Measurements from ENCODE around the gene MYL6. TPM values are rescaled to one million over a fixed set of nuclear protein-coding genes. Genes with fewer than 3 reads are reported as not detected.

Gene MYL6
- total RNA-seq, 1 experiment from 2014 or later: 932 TPM

DNA sequence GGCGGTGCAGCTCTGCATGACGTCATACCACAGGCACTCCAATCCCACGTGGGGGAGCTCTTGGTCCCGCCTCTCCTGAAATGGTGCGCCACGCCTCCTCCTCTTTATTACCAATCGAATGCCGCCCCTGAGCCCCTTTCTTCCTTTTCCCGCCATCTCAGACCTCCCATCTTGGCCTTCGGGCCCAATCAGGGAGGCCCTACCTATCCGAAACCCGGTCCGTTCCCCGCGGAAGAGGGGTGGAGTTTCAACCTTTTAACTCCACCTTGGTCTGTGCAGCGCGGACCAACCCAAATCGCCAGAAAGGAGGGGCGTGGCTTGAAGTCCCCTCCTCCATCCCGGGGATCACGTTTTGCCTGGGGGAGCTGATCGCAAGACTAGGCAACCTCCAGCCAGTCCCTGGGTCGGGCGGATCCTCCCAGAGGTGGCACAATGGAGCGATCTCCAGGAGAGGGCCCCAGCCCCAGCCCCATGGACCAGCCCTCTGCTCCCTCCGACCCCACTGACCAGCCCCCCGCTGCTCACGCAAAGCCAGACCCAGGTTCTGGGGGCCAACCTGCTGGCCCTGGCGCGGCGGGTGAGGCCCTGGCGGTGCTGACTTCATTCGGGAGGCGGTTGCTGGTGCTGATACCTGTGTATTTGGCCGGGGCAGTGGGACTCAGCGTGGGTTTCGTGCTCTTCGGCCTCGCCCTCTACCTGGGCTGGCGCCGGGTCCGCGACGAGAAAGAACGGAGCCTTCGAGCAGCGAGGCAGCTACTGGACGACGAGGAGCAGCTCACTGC lies 30.1 kb upstream of the MYL6 start, which contains the start of gene ESYT1 (continued):
- TF ChIP-seq, protein P1, sequence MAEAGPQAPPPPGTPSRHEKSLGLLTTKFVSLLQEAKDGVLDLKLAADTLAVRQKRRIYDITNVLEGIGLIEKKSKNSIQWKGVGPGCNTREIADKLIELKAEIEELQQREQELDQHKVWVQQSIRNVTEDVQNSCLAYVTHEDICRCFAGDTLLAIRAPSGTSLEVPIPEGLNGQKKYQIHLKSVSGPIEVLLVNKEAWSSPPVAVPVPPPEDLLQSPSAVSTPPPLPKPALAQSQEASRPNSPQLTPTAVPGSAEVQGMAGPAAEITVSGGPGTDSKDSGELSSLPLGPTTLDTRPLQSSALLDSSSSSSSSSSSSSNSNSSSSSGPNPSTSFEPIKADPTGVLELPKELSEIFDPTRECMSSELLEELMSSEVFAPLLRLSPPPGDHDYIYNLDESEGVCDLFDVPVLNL (CRISPR knock-in tag; IDR thresholded peaks at IDR 0.05; ENCODE audit: borderline replicate concordance, low read depth): no peak
- no peak for TF ChIP-seq ZNF121 (CRISPR knock-in tag; IDR thresholded peaks at IDR 0.05)
- TF ChIP-seq SMAD3 (CRISPR knock-in tag; IDR thresholded peaks at IDR 0.05; ENCODE audit: borderline replicate concordance): no peak
- TF ChIP-seq, protein P2, sequence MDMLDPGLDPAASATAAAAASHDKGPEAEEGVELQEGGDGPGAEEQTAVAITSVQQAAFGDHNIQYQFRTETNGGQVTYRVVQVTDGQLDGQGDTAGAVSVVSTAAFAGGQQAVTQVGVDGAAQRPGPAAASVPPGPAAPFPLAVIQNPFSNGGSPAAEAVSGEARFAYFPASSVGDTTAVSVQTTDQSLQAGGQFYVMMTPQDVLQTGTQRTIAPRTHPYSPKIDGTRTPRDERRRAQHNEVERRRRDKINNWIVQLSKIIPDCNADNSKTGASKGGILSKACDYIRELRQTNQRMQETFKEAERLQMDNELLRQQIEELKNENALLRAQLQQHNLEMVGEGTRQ (CRISPR knock-in tag; IDR thresholded peaks at IDR 0.05): peak; percentile 71
- 0 out of 2 replicates have a peak, but pooled peaks have one; percentile 13 for TF ChIP-seq ESRRA (CRISPR knock-in tag; IDR thresholded peaks at IDR 0.05; ENCODE audit: borderline replicate concordance)
- no peak for TF ChIP-seq SOX15 (CRISPR knock-in tag; IDR thresholded peaks at IDR 0.05)
- no peak for TF ChIP-seq ZNF138 (CRISPR knock-in tag; conservative IDR thresholded peaks at IDR 0.05)
- TF ChIP-seq, protein P3, sequence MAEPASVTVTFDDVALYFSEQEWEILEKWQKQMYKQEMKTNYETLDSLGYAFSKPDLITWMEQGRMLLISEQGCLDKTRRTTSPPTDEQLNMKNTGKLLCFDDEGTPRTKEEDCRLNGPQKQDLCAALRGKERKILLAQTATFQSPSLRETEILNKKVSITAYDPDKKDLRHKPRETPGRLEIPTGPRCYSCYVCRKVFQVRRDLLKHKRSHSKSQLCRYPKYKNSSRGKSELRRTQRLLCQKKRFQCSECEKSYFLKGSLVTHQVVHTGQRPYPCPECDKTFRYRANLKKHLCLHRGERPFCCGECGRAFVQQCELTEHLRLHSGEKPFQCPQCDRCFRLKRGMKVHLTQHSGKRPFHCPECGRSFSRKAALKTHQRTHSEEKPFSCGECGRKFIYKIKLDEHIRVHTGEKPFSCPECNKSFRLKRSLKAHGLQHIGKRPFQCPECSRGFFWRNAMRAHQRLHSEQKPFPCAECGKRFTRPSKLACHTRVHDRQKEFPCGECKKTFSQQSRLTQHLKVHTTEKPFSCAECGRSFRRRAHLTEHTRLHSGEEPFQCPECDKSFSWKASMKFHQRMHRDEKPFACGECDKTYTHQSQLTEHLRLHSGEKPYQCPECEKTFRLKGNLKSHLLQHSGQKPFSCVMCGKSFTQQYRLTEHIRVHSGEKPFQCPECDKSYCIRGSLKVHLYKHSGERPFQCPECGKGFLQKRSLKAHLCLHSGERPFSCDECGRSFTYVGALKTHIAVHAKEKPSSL (CRISPR knock-in tag; conservative IDR thresholded peaks at IDR 0.05): no peak
- TF ChIP-seq PRDM15 (CRISPR knock-in tag; IDR thresholded peaks at IDR 0.05): peak; percentile 51
- no peak for TF ChIP-seq TEAD4 (CRISPR knock-in tag; IDR thresholded peaks at IDR 0.05)
- 0 out of 2 replicates have a peak, but pooled peaks have one; percentile 25 for TF ChIP-seq HMGA2 (CRISPR knock-in tag; IDR thresholded peaks at IDR 0.05)
- TF ChIP-seq NR3C1 (CRISPR knock-in tag; conservative IDR thresholded peaks at IDR 0.05; ENCODE audit: low read depth): no peak
- TF ChIP-seq NR2C2 (CRISPR knock-in tag; IDR thresholded peaks at IDR 0.05): no peak
- TF ChIP-seq, protein P4, sequence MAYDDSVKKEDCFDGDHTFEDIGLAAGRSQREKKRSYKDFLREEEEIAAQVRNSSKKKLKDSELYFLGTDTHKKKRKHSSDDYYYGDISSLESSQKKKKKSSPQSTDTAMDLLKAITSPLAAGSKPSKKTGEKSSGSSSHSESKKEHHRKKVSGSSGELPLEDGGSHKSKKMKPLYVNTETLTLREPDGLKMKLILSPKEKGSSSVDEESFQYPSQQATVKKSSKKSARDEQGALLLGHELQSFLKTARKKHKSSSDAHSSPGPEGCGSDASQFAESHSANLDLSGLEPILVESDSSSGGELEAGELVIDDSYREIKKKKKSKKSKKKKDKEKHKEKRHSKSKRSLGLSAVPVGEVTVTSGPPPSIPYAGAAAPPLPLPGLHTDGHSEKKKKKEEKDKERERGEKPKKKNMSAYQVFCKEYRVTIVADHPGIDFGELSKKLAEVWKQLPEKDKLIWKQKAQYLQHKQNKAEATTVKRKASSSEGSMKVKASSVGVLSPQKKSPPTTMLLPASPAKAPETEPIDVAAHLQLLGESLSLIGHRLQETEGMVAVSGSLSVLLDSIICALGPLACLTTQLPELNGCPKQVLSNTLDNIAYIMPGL (CRISPR knock-in tag; IDR thresholded peaks at IDR 0.05): 0 out of 2 replicates have a peak, but pooled peaks have one; percentile 60
- TF ChIP-seq, protein P5, sequence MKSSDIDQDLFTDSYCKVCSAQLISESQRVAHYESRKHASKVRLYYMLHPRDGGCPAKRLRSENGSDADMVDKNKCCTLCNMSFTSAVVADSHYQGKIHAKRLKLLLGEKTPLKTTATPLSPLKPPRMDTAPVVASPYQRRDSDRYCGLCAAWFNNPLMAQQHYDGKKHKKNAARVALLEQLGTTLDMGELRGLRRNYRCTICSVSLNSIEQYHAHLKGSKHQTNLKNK (CRISPR knock-in tag; IDR thresholded peaks at IDR 0.05): no peak
- TF ChIP-seq, protein P6, sequence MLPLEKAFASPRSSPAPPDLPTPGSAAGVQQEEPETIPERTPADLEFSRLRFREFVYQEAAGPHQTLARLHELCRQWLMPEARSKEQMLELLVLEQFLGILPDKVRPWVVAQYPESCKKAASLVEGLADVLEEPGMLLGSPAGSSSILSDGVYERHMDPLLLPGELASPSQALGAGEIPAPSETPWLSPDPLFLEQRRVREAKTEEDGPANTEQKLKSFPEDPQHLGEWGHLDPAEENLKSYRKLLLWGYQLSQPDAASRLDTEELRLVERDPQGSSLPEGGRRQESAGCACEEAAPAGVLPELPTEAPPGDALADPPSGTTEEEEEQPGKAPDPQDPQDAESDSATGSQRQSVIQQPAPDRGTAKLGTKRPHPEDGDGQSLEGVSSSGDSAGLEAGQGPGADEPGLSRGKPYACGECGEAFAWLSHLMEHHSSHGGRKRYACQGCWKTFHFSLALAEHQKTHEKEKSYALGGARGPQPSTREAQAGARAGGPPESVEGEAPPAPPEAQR (CRISPR knock-in tag; IDR thresholded peaks at IDR 0.05): no peak
- no peak for TF ChIP-seq OVOL2 (CRISPR knock-in tag; IDR thresholded peaks at IDR 0.05; ENCODE audit: borderline replicate concordance)
- TF ChIP-seq, protein P7, sequence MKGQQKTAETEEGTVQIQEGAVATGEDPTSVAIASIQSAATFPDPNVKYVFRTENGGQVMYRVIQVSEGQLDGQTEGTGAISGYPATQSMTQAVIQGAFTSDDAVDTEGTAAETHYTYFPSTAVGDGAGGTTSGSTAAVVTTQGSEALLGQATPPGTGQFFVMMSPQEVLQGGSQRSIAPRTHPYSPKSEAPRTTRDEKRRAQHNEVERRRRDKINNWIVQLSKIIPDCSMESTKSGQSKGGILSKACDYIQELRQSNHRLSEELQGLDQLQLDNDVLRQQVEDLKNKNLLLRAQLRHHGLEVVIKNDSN (CRISPR knock-in tag; IDR thresholded peaks at IDR 0.05): peak; percentile 69; the same call in 1 of the 2 replicates
- TF ChIP-seq, protein P8, sequence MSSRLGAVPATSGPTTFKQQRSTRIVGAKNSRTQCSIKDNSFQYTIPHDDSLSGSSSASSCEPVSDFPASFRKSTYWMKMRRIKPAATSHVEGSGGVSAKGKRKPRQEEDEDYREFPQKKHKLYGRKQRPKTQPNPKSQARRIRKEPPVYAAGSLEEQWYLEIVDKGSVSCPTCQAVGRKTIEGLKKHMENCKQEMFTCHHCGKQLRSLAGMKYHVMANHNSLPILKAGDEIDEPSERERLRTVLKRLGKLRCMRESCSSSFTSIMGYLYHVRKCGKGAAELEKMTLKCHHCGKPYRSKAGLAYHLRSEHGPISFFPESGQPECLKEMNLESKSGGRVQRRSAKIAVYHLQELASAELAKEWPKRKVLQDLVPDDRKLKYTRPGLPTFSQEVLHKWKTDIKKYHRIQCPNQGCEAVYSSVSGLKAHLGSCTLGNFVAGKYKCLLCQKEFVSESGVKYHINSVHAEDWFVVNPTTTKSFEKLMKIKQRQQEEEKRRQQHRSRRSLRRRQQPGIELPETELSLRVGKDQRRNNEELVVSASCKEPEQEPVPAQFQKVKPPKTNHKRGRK (CRISPR knock-in tag; IDR thresholded peaks at IDR 0.05; ENCODE audit: borderline replicate concordance): no peak
- TF ChIP-seq ZNF263 (CRISPR knock-in tag; IDR thresholded peaks at IDR 0.05; ENCODE audit: low read depth): no peak
- TF ChIP-seq CREB1 (CRISPR knock-in tag; IDR thresholded peaks at IDR 0.05): no peak
- no peak for TF ChIP-seq ATF1 (CRISPR knock-in tag; IDR thresholded peaks at IDR 0.05)
